Left lung (tissue), 10 donors: Measurements from ENCODE around the gene ADGRG3. TPM values are rescaled to one million over a fixed set of nuclear protein-coding genes. Genes with fewer than 3 reads are reported as not detected.

Experiments used
- ATAC-seq: fragments of 200-7000 bp; cut with Tn5 transposase; one replicate; pipeline ENCODE4 v1.9.1; 2020; ENCODE audit warnings: moderate library complexity
- DNase-seq, 4 donors: peaks; one replicate each; pipeline ENCODE4 v3.0.0-alpha.2; 2013 to 2020
- H3K27ac ChIP-seq, 2 donors: fragments of 200-600 bp; sonication (generic) in 1 of 2; one replicate each; pipeline versions ENCODE4 v1.5.0 to v1.8.0; 2020 to 2021
- H3K27me3 ChIP-seq, 2 donors: fragments of 200-600 bp; sonication (generic) in 1 of 2; one replicate each; pipeline versions ENCODE4 v1.5.0 to v1.8.0; 2020 to 2021
- H3K36me3 ChIP-seq, 2 donors: fragments of 200-600 bp; sonication (generic) in 1 of 2; one replicate each; pipeline versions ENCODE4 v1.5.0 to v1.8.0; 2020 to 2021
- H3K4me1 ChIP-seq, 2 donors: fragments of 200-600 bp; one replicate each; pipeline ENCODE4 v1.8.0; 2021
- H3K4me3 ChIP-seq, 2 donors: fragments of 200-600 bp; sonication (generic) in 1 of 2; one replicate each; pipeline versions ENCODE4 v1.5.0 to v1.8.0; 2020 to 2021; ENCODE audit warnings: mild to moderate bottlenecking in 1 of 2
- H3K9me3 ChIP-seq, 2 donors: fragments of 200-600 bp; sonication (generic) in 1 of 2; one replicate each; pipeline versions ENCODE4 v1.5.0 to v1.8.0; 2020 to 2021
- CTCF ChIP-seq, 2 donors: fragments of 200-600 bp; sonication (generic) in 1 of 2; IDR thresholded peaks; one replicate each; pipeline versions ENCODE4 v1.5.0 to v1.8.0; 2021; ENCODE audit warnings: antibody characterized with exemption in 2 of 2
- intact Hi-C, 2 donors: fragments of 100-400 bp; cut with DNase I; formaldehyde crosslinking; loops; one replicate each; pipeline versions ENCODE4 v1.11.2 to v1.14.2; 2022
- polyA plus RNA-seq, 6 donors: library from polyadenylated mRNA; unstranded; fragments of 120-200 nt; gene quantifications; one replicate each; pipeline ENCODE4 v1.2.1, GENCODE V29; 2013; ENCODE audit not compliant: insufficient read length in 6 of 6
- total RNA-seq, 2 donors: library from RNA; stranded (reverse); fragmentation: NEBNext Ultra II Directional; extraction: Animal tissue kit (Norgen Biotek cat#: 25700); gene quantifications; one replicate each; pipeline ENCODE4 v1.2.1, GENCODE V29; 2021
- donor health status: DM: no; HTN: yes; CAD: no.
- donor health status: DM: no; HTN: no; CAD: no.

Gene ADGRG3
- total and polyA plus RNA-seq, 8 donors, result 0.70 to 29.8 (median 1.1) TPM

GRCh38 chr16:57628783-57629293, 39.3 kb upstream of the ADGRG3 start:
- peaks cover 8 to 10% of the 10 kb centered on the region in 2 donors for H3K4me1 ChIP-seq
- intact Hi-C loops, result no loop called here
- H3K4me3 ChIP-seq, result peak overlapping the region in 1 of 2 donors; percentile 43
- TF ChIP-seq CTCF (IDR thresholded peaks at IDR 0.05), result no peak
- peak in 1 of 4 donors; percentile 28 for DNase-seq
- no peak for ATAC-seq
- no peaks in the 10 kb centered on the region for H3K9me3 ChIP-seq
- peaks cover 0 to 36% of the 10 kb centered on the region in 2 donors for H3K27me3 ChIP-seq
- peak overlapping the region; percentile 46 to 69 for H3K27ac ChIP-seq
- H3K36me3 ChIP-seq, result no peaks in the 10 kb centered on the region

GRCh38 chr16:57629516-57630406, 38.3 kb upstream of the ADGRG3 start:
- H3K4me1 ChIP-seq, result peaks cover 8 to 16% of the 10 kb centered on the region in 2 donors
- no peaks in the 10 kb centered on the region for H3K36me3 ChIP-seq
- DNase-seq (peak in 1 of 4 donors; percentile 59), ATAC-seq (no peak)
- peak overlapping the region in 1 of 2 donors; percentile 43 for H3K4me3 ChIP-seq
- peaks cover 0 to 36% of the 10 kb centered on the region in 2 donors for H3K27me3 ChIP-seq
- no peak for TF ChIP-seq CTCF (IDR thresholded peaks at IDR 0.05)
- no peaks in the 10 kb centered on the region for H3K9me3 ChIP-seq
- intact Hi-C loops, result no loop called here
- H3K27ac ChIP-seq, result peak overlapping the region in 1 of 2 donors; percentile 69

- peak overlapping the region in 1 of 2 donors; percentile 69 for H3K27ac ChIP-seq
- H3K36me3 ChIP-seq, result no peaks in the 10 kb centered on the region
- DNase-seq, result peak in 1 of 4 donors; percentile 69
- H3K27me3 ChIP-seq, result peaks cover 0 to 36% of the 10 kb centered on the region in 2 donors
- H3K4me1 ChIP-seq, result peaks cover 8 to 22% of the 10 kb centered on the region in 2 donors
- intact Hi-C loops, result no loop called here
- H3K4me3 ChIP-seq, result peak overlapping the region in 1 of 2 donors; percentile 43
- no peaks in the 10 kb centered on the region for H3K9me3 ChIP-seq
- no peak for ATAC-seq
- no peak for TF ChIP-seq CTCF (IDR thresholded peaks at IDR 0.05)
These were observed 37.7 kb upstream of the ADGRG3 start for GRCh38 chr16:57630407-57630797.

GRCh38 chr16:57630931-57631845, 36.9 kb upstream of the ADGRG3 start:
- Histone ChIP-seq H3K9me3 (no peaks in the 10 kb centered on the region), H3K36me3 (no peaks in the 10 kb centered on the region), H3K4me1 (peaks cover 8 to 27% of the 10 kb centered on the region in 2 donors), H3K4me3 (peak overlapping the region in 1 of 2 donors; percentile 43), H3K27ac (no peak overlapping the region), H3K27me3 (peaks cover 0 to 36% of the 10 kb centered on the region in 2 donors)
- intact Hi-C loops, result no loop called here
- TF ChIP-seq CTCF (IDR thresholded peaks at IDR 0.05), result no peak
- ATAC-seq, result no peak
- peak in 1 of 4 donors; percentile 51 for DNase-seq
